GM21723 (cell line): ENCODE data around the gene ARMC9.

ENCODE experiments used
- ATAC-seq: cut with Tn5 transposase; IDR thresholded peaks from one replicate; pipeline ENCODE4 v1.9.1; 2021; ENCODE audit warnings: mild to moderate bottlenecking, moderate library complexity; ENCODE audit not compliant: unreplicated experiment

ARMC9 gene

DNA sequence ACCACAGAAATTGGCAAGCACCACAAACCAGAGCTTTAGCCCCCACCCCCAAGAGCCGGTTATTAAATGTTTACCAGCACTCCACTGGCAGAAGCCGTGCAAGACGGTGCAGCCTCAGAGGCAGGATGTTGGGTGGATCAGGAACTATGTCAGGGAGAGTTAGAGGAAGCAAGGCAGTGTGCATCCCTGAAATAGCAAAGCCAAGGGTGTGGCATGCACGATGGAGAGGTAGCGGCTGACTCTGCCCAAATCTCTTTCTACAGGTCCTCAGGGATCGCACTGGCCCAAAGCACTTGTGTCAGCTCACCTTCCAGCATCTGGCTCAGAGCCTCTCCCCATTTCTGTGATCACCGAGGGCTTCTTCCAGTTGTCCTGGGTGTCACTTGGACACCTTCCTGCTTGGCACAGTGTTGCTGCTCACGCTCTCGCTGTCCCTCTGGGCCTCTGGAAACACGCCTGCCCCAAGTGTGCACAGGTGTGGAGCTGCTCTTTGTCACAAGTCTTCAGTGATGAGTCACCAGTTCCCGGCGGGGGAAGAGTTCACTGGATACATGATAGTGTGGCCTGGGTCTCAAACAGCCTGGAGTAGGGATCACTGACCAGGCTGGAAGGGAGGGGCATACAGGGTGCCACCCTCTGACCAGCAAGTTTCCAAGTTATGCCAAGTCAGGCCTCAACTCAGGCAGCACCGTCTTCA, 179.7 kb downstream of the ARMC9 start:
- no peak for ATAC-seq

DNA sequence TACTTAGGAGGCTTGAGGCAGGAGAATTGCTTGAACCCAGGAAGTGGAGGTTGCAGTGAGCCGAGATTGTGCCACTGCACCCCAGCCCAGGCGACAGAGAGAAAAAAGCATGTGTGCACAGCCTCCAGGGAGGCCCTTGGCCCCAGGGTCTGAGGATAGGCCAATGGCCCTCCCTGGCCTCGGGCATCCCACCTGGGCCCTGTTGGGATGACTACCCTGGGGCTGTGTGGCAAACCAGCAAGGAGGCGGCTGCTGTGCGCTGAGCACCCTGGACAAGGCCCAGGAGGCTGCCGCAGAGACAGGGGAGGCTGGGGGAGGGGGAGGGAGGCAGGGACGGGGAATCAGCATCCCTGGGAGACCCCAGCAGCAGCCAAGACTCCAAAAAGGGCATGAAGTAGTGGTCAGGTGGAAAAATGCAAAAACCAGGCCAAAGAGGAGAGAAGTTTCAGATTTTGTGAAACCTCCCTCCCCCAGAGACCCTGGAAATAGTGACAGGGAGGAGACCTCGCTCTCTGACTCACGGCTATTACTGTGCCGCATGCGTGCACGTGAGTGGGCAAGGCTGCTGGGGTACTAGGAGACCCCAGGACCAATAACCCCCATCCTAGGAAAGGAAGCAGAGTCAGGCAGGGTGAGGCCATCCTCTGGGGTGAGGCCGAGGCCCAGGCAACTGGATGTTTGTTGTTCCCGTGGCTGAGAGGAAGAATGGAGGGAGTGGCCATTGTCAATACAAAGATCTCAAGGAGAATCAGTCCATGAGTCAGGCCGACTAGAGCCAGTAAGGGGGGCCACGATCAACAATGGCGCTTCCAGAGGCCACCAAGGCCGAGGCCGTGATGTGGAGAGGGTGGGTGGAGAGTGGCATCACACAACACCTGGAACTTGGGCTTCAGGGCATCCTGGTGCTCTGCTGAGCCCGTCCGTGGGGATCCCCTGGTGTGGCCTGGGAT, 181.1 kb downstream of the ARMC9 start:
- no peak for ATAC-seq

DNA sequence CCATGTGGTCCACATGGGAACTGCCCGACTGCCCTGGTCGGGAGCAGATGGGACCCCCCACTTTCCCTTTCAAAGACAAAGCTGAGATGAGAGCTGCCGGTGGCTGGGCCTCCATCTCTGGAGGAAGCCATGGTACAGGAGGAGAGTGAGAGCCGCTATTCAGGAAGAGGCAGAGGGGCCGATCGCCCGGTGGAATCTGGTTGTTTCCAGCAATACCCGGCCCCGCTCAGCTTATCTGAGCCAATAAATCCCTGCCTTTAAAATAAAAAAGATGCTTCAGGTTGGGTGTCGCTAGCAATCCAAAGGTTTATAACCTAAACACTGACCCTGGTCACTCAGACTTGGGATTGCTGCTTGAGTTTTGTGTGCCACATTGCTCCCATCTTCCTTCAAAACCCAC, 181.9 kb downstream of the ARMC9 start:
- no peak for ATAC-seq

DNA sequence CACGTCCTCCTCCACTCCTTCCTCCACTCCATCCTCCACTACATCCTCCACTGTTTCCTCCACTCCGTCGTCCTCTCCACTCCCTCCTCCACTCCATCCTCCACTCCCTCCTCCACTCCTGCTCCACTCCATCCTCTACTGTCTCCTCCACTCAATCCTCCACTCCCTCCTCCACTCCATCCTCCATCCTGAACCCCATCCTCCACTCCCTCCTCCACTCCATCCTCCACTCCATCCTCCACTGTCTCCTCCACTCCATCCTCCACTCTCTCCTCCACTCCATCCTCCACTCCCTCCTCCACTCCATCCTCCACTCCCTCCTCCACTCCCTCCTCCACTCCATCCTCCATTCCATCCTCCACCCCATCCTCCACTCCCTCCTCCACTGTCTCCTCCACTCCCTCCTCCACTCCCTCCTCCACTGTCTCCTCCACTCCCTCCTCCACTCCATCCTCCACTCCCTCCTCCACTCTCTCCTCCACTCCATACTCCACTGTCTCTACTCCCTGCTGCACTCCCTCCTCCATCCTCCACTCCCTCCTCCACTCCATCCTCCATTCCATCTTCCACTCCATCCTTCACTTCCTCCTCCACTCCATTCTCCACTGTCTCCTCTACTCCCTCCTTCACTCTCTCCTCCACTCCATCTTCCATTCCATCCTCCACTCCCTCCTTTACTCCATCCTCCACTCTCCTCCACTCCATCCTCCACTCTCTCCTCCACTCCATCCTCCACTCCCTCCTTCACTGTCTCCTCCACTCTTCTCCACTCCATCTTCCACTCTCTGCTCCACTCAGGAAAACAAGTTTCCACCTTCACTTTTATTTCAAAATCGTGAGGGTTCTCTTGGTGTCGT, 182.8 kb downstream of the ARMC9 start:
- no peak for ATAC-seq

DNA sequence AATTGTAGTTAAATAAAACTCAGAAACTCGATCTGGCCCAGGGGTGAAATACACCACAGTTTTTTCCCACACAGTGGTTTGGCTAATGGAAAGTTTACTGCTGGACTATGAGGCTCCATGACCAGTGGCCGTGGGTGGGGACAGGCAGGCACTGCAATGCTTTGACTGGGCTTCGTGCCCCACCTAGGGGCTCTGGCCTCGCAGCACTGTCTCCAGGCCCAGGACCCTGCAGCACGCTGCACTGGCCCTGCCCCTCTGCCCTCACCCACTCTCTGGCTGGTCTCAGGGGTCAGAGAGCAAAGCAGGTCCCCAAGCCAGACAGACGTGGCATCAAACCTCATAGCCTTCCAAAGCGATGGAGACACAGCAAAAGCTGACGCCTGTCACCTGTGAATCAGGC, 183.7 kb downstream of the ARMC9 start:
- no peak for ATAC-seq

DNA sequence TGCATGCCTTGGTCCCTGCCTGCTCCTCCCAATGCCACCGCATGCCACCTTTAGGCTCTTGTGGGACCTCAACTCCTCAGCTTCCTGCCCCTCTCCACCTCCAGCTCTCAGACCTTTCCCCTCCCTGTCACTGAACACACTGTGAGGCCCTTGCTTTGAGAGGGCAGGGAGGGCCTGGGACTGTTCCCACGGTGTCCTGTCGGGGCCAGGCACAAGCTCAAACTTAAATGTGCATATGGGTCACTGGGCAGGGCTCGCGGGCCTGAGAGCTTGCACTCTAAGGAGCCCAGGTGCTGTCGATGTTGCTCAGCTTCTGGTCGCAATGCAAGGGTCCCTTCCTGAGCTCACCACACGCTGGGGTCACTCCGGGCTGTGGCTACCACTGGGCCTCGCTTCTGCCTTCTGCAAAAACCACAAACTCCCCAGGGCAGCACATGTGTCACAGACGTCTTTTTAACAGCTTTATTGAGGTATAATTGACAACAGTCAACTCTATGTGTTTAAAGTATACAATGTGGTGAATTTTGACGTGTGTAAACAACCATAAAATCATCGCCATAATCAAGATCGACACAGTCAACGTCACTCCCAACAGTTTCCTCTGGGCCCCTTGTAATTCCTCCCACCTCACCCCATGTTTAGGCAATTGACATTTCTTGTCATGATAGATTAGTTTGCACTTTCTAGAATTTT, 185.1 kb downstream of the ARMC9 start:
- no peak for ATAC-seq

DNA sequence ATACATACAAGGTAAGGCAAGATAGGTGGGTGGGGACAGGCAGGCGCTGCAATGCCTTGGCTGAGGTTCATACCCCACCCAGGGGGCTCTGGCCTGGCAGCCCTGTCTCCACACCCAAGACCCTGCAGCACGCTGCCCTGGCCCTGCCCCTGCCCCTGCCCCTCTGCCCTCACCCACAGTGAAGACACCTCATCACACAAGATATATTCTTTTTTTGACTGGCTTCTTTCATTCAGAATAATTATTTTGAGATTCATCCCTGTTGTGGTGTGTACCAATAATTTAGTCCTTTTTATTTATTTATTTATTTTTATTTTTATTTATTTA, 185.6 kb downstream of the ARMC9 start:
- ATAC-seq, result no peak

DNA sequence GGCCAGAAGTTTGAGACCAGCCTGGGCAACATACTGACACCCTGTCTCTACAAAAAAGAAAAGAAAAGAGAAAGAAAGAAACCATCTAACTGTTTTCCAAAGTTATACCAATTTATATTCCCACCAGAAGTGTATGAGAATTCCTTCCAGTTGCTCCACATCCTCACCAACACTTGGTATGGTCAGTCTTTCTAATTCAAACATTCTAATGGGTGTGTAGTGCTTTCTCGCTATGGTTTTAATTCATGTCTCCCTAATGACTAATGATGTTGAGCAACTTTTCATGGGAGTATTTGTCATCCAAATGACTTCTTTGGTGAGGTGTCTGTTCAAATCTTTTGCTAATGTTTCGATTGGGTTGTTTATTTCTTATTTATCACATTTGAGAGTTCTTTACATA, 186.5 kb downstream of the ARMC9 start:
- no peak for ATAC-seq

DNA sequence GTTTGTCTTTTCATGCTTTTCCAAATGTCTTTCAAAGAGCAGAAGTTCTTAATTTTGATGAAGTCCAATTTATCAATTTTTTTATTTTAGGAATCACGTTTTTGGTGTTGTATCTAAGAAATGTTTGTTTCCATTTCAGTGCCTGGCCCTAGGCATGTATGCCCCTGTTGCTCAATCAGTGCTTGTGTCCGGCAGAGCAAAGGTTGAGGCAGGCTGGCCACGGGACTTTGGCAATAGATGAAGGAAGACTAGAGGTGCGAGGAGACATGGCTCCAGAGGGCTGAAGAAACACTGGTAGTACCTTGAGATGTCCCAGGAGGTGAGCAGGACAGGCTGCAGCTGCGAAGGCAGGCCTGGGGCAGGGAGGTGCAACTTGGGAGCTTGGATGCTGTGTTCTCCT, 187.0 kb downstream of the ARMC9 start:
- ATAC-seq, result no peak

DNA sequence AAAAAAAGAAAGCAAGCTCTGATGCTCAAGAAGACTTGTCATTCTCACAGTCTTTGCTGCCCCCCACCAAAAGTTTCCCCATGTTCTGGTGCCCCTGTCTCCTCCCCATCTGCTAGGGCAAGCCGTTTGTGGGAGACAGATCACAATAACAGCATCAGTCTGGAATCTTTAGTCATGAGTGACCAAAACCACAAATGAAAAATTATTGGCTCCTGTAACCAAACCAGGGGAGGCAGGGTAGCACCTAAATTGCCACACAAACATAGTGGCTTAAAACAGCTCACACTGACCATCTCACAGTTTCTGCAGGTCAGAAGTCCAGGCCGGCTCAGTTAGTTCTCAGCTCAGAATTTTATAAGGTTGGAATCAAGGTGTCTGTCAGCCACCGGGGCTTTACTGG, 188.0 kb downstream of the ARMC9 start:
- ATAC-seq, result no peak

DNA sequence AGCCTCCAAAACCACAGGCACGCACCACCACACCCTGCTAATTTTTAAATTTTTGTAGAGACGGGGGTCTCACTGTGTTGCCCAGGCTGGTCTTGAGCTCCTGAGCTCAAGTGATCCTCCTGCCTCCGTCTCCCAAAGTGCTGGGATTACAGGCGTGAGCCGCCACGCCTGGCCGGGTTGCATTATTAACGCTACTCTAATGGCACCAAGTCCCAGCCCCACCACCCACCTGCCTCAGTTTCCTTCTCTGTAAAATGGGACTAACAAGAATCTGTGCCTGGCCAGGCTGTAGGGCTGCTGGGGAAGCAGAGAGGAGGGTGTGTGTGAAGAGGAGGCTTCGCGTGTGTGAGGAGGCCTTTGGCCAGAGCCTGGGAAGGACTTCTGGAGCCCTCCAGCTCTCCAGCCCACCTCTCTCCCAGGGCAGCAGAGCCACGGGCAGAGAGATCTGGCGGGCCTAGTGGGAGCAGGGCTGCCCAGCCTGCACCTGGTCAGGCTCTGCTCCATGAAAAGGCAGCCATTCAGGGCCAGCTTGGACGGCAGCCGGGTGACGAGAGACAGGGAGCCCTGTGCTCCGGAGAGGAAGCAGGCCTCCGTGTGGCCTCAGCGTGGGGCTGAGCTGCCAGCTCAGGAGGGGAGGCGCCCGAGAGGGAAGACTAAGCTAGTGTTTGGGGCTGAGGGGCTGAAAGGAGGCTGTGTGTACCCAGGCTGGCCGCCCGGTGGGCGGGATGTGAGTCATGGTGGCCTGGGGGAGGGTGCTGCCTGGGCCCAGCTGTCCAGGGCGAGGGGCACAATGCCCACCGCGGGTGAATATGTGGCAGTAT, 189.7 kb downstream of the ARMC9 start:
- ATAC-seq, result no peak

DNA sequence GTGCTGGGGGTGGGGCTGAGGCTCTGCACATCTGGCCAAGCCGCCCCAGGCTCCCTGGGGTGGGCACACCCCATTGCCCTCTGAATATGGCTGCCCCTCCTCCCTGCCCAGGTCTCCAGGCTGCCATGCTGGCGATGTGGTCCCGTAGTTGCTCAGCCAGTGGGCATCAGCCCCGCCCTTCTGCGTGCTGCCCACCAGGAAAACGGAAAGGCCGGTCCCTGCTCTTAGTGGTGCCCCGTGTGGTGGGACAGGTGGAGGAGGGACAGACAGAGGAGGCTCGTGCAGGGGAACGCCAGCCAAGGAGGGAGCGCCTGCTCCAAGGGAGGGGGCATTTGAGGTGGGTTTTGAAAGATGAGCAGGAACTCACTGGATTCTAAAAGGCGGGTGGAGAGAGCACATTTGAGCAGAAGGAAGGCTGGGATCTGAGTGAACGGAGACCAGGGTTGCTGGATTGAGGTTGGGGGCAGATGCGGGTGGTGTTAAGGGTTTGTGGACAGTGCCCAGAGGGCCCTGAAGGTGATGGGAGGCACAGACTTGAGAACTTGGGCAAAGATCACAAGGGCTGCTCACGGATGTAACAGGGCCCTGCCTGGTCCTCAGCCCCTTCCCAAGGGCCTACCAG, 190.4 kb downstream of the ARMC9 start:
- no peak for ATAC-seq

DNA sequence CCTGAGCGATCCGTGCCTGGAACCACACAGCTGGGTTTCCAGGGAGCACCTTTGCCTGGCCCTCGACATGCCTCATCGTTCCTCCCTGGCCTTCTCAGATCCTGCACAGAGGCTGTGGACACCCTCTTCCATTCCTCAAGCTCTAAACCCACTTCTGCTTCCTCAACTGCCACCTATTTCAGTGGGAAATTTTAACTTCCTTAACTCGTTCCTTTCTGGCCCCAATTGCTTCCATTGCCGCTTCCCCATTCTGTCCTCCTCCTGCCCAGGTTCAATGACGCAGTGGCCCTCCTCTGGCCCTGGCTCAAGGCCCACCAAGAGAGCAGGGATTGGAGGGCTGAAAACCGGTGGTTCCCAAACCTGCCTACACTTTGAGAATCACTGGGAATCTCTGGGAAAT, 192.2 kb downstream of the ARMC9 start:
- ATAC-seq, result no peak

DNA sequence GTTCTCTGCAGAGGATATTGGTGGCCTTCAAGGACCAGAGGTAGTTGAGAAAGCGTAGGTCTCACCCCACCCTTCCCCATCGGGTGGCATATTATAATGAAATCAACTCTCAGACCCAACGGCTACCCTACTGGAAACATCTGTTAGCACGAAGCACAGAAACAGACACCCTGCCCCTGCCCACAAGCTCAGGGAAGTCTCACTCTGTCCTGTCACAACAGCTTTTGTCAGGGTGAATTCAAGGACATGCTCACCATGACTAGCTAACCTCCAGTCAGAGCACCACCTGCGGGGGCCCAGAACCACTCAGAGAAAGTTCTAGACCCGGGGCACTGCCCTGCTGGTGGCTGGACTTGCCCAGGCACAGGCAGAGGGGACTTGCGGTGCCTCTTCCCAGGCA, 193.6 kb downstream of the ARMC9 start:
- ATAC-seq, result no peak

DNA sequence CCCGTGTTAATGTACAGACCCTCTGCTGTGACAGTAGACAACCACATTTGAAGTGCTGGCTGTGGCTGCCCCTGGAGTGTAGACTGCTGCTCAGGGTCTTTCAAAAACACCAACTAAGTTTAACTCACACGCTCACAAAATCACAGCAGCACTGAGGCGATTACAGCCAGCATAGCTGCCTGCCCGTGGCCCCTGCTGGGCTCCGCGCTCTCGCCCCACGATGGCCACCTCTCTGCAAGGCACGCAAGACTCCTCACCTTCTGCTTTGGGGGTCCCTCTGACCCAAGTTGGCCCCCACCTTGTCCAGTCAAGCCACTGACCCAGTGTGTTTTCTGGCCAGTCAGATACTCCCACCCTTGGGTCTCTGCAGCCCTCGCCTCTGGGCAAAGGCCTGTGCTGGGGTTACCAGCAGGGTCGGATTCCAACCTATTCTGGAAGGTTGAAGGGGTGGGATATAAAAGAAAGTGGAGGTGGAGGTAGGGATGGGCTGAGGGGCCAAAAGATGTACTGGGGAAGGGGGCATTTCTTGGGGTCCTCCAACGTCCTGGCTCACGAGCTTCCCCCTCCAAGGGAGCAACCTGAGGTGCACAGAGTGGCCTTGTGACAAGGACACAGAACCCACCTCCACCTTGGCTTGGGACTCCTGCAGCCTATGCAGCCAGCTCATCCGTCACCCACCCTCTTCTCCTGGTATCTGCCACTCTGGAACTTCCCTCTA, 194.2 kb downstream of the ARMC9 start:
- no peak for ATAC-seq

DNA sequence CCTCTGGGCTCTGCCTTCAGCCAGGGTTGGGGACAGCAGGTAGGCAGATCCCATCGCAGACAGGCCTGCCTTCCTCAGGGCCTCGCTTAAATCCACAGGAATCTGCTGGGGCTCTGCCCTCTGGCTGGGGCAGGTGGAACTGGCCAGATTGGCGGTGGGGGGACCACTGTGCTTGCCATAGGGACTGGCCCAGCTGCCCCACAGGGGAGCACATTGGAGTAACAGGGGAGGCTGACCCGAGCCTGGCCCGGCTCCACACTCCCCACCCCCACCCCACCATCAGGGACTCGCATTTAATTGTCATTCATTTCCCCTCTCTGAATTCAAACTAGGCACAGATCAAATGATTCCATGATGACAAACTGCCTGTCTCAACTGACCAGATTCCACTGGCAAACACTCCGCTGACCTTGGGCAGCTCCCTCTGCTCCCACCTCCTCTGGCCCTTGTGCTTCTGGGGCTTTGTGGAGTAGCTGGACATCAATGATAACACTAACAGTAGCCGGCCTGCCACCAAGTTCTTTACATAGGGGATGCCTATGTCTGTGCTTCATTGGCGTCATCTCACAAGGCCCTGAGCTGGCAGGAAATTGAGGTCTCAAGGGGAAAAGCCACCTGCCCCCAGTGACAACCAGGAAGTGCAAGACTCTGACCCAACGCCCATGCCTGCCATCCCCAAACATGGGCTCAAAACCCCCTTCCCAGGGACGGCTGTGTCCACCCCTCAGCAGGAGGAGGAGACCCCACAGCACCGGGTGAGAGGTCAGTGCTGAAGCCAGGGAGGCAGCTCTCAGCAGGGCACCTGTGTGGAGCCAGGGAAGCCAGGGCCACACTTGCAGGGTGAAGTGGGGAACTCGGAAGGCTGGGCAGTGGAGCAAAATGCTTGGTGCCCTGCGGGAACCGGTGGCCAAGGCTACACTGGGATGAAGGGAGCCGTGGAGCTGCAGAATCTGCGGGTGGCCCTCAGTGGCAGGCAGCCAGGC, 195.0 kb downstream of the ARMC9 start:
- peak; percentile 40 for ATAC-seq

DNA sequence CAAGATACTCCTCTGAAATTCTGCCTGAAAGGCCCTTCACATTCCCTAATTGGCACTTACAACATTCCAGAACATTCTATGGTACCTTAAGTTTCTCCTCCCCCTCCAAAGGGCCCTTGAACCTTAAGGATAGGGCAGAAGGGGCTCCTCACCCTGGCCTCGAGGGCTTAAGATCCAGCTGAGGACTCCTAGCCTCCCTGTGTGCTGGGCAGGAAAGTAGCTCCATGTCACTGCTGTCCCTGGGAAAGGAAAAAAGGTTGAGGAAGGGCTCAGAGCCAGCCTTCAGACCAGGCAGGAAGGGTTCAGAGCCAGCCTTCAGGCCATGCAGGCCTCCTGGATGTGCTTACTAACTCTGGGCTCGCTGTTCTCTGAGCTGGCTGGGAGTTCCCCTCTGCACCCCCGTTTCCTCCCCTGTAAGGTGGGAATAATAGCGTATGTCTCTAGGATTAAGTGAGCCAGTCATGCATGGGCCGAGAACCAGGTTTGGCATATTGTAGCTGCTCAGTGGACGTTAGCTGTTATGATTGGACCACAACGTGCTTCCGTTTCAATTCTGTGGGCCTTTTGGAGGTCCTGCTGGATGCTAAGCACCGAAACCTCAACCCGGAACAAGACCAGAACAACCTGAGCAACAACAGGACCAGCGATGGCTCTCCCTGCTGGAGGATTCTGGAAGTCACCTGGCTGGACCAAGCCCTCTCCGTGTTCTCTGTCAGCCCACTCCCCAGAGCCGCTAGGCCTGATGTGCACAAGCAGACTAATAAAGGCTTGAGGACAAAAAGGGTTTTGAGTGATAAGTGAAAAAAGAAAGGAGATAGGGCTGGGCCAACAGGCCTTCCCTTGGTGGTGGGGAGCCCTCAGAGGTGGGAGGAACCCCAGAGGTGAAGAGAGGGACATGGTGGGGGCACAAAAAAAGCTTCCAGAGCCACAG, 196.0 kb downstream of the ARMC9 start:
- ATAC-seq, result peak; percentile 45
